ENCODE results near the gene OR10AD1.

OR10AD1 gene

DNA sequence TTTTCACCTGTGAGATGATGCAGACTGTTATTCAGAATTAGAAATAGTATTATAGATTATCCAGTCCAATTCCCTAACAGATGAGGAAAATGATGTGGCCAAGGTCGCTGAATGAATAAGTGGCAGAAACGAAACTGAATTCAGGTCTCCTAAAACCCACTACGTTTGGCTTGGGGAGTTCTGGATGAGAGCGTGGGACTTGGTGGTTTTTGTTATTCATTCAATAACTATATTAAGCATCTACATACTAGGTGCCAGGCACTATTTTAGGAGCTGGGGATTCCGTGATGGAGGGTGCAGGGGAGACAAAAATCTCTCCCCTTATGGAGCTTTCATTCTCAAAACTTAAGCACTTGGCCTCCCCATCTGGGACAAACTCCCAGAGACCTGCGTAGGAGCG lies 20.5 kb downstream of the OR10AD1 start:
- DNase-seq (ENCODE audit: extremely low read depth, low read depth) = no peak
- TF ChIP-seq, protein P1, sequence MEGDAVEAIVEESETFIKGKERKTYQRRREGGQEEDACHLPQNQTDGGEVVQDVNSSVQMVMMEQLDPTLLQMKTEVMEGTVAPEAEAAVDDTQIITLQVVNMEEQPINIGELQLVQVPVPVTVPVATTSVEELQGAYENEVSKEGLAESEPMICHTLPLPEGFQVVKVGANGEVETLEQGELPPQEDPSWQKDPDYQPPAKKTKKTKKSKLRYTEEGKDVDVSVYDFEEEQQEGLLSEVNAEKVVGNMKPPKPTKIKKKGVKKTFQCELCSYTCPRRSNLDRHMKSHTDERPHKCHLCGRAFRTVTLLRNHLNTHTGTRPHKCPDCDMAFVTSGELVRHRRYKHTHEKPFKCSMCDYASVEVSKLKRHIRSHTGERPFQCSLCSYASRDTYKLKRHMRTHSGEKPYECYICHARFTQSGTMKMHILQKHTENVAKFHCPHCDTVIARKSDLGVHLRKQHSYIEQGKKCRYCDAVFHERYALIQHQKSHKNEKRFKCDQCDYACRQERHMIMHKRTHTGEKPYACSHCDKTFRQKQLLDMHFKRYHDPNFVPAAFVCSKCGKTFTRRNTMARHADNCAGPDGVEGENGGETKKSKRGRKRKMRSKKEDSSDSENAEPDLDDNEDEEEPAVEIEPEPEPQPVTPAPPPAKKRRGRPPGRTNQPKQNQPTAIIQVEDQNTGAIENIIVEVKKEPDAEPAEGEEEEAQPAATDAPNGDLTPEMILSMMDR (IDR thresholded peaks at IDR 0.05; ENCODE audit: low read depth, low read length) = no peak

DNA sequence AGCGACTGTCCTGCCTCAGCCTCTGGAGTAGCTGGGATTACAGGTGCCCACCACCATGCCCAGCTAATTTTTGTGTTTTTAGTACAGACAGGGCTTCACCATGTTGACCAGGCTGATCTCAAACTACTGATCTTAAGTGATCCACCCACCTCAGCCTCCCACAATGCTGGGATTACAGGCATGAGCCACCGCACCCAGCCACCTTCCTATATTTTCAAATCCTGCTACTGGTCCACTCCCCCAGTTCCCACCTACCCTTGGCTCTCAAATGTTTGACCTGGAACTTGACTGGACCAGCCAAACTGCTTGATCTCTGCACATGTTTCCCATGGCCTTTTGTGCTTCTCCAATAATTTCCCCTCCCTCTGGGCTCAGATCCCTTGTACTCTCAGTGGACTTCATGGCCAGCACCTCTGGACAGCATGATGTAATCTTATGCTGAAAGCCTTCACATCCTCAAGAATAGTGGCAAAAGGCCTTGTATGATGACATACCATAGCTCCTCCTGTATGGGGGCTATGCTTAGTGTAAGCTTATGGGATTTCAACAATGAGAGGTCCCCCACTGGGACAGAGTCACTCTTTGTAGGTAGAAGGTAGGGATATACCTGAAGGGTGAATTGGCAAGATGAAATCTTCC lies 22.1 kb downstream of the OR10AD1 start:
- no peak for DNase-seq (ENCODE audit: extremely low read depth, low read depth)
- TF ChIP-seq, protein P1 (IDR thresholded peaks at IDR 0.05; ENCODE audit: low read depth, low read length) = no peak

DNA sequence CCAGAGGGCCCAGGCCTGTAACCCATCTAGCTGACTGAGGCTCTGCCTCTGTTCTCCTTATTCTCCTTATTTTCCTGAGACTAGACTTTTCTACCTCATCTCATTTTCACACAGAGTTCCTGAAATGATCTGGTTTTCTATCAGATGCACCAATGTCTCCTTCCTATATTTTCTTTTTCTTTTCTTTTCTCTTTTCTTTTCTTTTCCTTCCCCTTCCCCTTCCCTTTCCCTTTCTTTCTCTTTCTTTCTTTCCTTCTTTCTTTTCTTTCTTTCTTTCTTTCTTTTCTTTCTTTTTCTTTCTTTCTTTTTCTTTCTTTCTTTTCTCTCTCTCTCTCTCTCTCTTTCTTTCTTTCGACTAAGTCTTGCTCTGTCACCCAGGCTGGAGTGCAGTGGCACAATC lies 22.7 kb downstream of the OR10AD1 start:
- no peak for DNase-seq (ENCODE audit: extremely low read depth, low read depth)
- TF ChIP-seq, protein P1 (IDR thresholded peaks at IDR 0.05; ENCODE audit: low read depth, low read length) = no peak

DNA sequence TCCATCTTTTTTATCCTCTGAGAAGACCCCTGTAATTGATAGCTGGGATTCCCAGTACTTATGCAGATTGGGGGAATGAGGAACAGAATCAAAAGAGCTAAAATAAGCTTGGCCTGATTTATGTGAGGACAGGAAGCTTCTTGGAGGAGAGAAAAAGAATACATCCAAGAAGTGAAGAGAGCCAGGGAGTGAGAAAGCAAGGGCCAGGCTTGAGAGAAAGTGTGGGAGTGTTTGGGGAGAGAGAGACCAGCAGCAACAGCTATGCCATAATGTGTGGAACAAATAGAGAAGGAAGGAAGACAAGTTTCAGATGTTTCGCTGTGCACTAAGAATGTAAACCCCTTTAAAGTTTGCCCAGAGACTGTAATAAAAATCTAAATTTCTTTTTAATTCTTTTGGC lies 23.6 kb downstream of the OR10AD1 start:
- TF ChIP-seq, protein P1 (IDR thresholded peaks at IDR 0.05; ENCODE audit: low read depth, low read length) = no peak

DNA sequence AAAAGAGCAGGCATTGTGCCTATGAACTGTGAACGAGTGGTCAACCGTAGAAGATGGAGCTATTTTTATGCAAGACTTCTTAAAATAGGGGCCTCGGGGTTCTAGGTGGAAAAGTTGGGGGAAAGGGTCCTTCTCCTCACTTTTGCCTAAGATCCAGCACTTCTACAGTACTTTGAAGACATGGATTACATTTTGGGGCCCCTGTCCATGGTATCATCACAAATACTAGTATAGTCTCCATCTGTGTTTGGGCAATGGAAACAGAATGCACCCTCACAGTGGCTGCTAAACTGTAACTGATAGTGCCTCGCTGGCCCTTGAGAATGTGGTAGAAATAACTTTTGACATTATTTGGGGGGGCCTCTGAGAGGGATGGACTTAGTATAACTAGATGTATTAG lies 25.1 kb downstream of the OR10AD1 start:
- TF ChIP-seq, protein P1 (IDR thresholded peaks at IDR 0.05; ENCODE audit: low read depth, low read length) = no peak
- no peak for DNase-seq (ENCODE audit: extremely low read depth, low read depth)

More for the DNA sequence above, 23.6 kb downstream of the OR10AD1 start:
- no peak for DNase-seq (ENCODE audit: extremely low read depth, low read depth)

DNA sequence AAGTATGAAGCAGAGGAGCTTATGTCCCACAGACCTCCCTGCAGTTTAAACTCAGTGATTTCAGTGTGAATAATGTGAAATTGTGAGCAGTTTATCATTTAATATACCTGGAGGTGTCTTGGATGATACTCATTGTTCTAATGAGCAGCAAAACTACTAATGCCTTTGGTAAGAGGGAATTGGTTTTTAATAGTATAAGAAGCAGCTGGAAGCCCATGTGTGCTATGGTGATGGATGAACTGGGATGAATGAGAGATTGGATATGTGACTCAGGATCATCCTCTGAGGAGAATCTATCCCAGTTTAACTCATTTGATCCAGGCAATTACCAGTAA lies 26.7 kb downstream of the OR10AD1 start:
- TF ChIP-seq, protein P1 (IDR thresholded peaks at IDR 0.05; ENCODE audit: low read depth, low read length) = no peak
- no peak for DNase-seq (ENCODE audit: extremely low read depth, low read depth)

DNA sequence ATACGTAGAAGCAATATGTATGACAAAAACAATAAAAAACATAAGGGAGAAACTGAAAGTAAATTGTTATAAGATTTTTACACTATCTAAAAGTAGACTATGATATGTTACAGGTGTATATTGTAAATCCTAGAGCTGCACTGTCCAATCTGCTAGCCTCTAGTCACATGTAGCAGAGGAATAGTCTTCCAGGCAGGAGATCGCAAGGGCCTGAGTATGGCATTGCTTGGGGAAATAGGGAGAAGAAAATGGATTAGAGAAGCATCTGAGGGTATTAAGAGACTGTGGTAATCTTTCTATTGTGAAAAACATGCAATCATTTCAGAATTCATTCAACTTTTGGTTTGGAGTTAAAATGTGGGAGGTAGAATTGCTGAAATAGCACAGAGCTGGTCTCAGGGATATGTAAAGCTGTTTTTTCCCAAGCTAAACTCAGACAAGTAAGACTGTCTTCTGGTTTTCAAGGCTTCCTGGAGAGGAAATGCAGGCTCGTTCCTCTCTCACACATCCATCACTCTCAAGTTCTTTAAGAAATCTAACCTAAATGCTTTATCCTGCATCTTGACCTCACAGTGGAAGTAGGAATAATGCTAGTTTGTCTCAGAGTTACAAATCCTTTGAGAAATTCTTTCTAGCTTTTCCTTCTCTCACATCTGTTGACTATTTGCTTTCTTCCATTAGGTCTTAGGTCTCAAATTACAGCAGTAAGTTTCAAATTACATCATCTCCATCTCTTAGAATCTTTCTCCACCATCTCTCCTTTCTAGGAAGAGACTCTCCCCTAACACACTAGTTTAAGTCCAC lies 27.3 kb downstream of the OR10AD1 start:
- TF ChIP-seq, protein P1 (IDR thresholded peaks at IDR 0.05; ENCODE audit: low read depth, low read length) = no peak
- DNase-seq (ENCODE audit: extremely low read depth, low read depth) = no peak

All from AG09319 (cell line).